Measurements from ENCODE around the gene VDAC2. TPM values are rescaled to one million over a fixed set of nuclear protein-coding genes. Genes with fewer than 3 reads are reported as not detected.
A peak's percentile ranks its signal among the peaks of the same experiment; 100 is the strongest.

Gene VDAC2
- total and polyA plus RNA-seq, 2 experiments from 2014 or later, result 242 to 311 TPM

- TF ChIP-seq CTCF (conservative IDR thresholded peaks at IDR 0.05; ENCODE audit: low read depth in 2 of 2) (no peak), NANOG (IDR thresholded peaks at IDR 0.05; ENCODE audit: borderline replicate concordance) (no peak), JUNB (IDR thresholded peaks at IDR 0.05; ENCODE audit: unreplicated experiment) (no peak)
These were observed 62.3 kb downstream of the VDAC2 start (continued) for GRCh38 chr10:75272896-75273295.

GRCh38 chr10:75276069-75276872, 65.7 kb downstream of the VDAC2 start:
- H2AFZ ChIP-seq, result peak overlapping the region; percentile 100
- no peaks in the 10 kb centered on the region for H3K9me3 Mint-ChIP-seq

More at GRCh38 chr10:75276069-75276872, 65.7 kb downstream of the VDAC2 start:
- no peaks in the 10 kb centered on the region for H3F3A ChIP-seq (replicated peaks; ENCODE audit: low read depth)
- H3K4me1 ChIP-seq (ENCODE audit: insufficient read depth), result no peaks in the 10 kb centered on the region; the same call in none of the 2 replicates
- DNase-seq (ENCODE audit: low spot score) (peak; percentile 58), ATAC-seq (peak; percentile 80)
- peak overlapping the region; percentile 73 for H3K4me2 ChIP-seq
- TF ChIP-seq CTCF (conservative IDR thresholded peaks at IDR 0.05; ENCODE audit: low read depth in 2 of 2), result 0 out of 4 replicates have a peak, but pooled peaks of 1 of the 2 experiments have one; percentile 1
- TF ChIP-seq, protein P1, sequence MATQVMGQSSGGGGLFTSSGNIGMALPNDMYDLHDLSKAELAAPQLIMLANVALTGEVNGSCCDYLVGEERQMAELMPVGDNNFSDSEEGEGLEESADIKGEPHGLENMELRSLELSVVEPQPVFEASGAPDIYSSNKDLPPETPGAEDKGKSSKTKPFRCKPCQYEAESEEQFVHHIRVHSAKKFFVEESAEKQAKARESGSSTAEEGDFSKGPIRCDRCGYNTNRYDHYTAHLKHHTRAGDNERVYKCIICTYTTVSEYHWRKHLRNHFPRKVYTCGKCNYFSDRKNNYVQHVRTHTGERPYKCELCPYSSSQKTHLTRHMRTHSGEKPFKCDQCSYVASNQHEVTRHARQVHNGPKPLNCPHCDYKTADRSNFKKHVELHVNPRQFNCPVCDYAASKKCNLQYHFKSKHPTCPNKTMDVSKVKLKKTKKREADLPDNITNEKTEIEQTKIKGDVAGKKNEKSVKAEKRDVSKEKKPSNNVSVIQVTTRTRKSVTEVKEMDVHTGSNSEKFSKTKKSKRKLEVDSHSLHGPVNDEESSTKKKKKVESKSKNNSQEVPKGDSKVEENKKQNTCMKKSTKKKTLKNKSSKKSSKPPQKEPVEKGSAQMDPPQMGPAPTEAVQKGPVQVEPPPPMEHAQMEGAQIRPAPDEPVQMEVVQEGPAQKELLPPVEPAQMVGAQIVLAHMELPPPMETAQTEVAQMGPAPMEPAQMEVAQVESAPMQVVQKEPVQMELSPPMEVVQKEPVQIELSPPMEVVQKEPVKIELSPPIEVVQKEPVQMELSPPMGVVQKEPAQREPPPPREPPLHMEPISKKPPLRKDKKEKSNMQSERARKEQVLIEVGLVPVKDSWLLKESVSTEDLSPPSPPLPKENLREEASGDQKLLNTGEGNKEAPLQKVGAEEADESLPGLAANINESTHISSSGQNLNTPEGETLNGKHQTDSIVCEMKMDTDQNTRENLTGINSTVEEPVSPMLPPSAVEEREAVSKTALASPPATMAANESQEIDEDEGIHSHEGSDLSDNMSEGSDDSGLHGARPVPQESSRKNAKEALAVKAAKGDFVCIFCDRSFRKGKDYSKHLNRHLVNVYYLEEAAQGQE (IDR thresholded peaks at IDR 0.05; ENCODE audit: unreplicated experiment), result no peak
- no peak overlapping the region for H3K4me3 Mint-ChIP-seq
- no peaks in the 10 kb centered on the region; the same call in 1 of the 2 replicates for H3K36me3 ChIP-seq (ENCODE audit: insufficient read depth)
- H4K20me1 ChIP-seq (replicated peaks; ENCODE audit: insufficient read depth), result no peaks in the 10 kb centered on the region
- no peaks in the 10 kb centered on the region for H3K9me2 ChIP-seq (ENCODE audit: insufficient read depth)
- H3K27ac ChIP-seq (ENCODE audit: low read depth), result no peak overlapping the region
- peaks cover 16% of the 10 kb centered on the region; the same call in 2 of the 3 replicates for H3K4me1 Mint-ChIP-seq
- H3K27me3 ChIP-seq (ENCODE audit: insufficient read depth), result peaks cover 10% of the 10 kb centered on the region; the same call in 1 of the 2 replicates
- H3K27me3 Mint-ChIP-seq (ENCODE audit: insufficient read depth, low read depth, poor library complexity), result peaks cover 9% of the 10 kb centered on the region
- no peak overlapping the region for H3K27ac Mint-ChIP-seq
- no peaks in the 10 kb centered on the region for H3K79me2 ChIP-seq (replicated peaks; ENCODE audit: insufficient read depth)
- no peaks in the 10 kb centered on the region for H3K36me3 Mint-ChIP-seq (ENCODE audit: low read depth)
- H3K4me3 ChIP-seq, result peak overlapping the region; percentile 46

Data from GM23338 (cell line).